Aortic smooth muscle cell (primary cell): ENCODE measurements around the gene DDX60. TPM values are rescaled to one million over a fixed set of nuclear protein-coding genes. Genes with fewer than 3 reads are reported as not detected.

Experiments used
- total RNA-seq: library from RNA; depleted of rRNA; stranded (reverse); fragments of >200 nt; gene quantifications from 2 replicates; pipeline ENCODE4 v1.2.3, GENCODE V29; 2014

DDX60 gene, protein sequence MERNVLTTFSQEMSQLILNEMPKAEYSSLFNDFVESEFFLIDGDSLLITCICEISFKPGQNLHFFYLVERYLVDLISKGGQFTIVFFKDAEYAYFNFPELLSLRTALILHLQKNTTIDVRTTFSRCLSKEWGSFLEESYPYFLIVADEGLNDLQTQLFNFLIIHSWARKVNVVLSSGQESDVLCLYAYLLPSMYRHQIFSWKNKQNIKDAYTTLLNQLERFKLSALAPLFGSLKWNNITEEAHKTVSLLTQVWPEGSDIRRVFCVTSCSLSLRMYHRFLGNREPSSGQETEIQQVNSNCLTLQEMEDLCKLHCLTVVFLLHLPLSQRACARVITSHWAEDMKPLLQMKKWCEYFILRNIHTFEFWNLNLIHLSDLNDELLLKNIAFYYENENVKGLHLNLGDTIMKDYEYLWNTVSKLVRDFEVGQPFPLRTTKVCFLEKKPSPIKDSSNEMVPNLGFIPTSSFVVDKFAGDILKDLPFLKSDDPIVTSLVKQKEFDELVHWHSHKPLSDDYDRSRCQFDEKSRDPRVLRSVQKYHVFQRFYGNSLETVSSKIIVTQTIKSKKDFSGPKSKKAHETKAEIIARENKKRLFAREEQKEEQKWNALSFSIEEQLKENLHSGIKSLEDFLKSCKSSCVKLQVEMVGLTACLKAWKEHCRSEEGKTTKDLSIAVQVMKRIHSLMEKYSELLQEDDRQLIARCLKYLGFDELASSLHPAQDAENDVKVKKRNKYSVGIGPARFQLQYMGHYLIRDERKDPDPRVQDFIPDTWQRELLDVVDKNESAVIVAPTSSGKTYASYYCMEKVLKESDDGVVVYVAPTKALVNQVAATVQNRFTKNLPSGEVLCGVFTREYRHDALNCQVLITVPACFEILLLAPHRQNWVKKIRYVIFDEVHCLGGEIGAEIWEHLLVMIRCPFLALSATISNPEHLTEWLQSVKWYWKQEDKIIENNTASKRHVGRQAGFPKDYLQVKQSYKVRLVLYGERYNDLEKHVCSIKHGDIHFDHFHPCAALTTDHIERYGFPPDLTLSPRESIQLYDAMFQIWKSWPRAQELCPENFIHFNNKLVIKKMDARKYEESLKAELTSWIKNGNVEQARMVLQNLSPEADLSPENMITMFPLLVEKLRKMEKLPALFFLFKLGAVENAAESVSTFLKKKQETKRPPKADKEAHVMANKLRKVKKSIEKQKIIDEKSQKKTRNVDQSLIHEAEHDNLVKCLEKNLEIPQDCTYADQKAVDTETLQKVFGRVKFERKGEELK (N-terminal part only)
- total RNA-seq: 21.5 and 23.4 TPM in 2 replicates

DNA sequence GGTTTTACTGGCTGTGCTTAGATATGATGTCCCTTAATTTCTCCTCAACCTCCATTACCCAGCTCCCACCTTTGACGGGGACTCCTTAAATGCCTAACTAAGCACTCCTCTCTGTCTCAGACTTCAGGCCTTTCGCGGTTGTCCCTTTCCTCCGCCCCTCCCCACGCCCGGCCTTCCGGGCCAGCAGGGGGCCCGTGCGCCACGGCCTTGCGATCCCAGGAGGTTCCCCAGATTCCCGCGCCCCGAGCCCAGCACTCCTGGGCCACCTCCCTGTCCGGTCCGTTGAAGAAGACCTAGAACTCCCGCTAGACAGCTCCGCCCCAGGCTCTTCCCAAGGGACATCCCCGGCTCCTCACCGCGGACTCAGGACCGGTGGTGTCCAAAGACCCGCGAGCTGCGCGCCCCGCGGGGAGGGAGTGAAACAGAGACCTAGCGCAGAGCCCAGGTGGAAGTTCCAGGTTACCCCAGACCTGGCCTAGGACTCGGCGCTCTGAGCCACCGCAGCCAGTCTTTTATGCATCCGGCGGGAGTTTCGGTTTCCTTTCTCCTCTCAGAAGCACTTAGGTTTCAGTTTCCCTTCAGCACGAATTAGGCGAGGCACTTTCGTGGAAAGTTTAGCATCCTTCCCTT, at the start of gene DDX60:
Gene DDX60 (minus strand): TSS at position 487 of the 630 bp plus-strand sequence. CDS start 7,493 bp downstream, outside the sequence.

Other genes with a start within 250 kb of the DDX60 start
- 6.5 and 15.9 TPM in 2 replicates for gene ANXA10, start 226.2 kb downstream of the DDX60 start, total RNA-seq
- gene DDX60L, start 161.7 kb upstream of the DDX60 start, total RNA-seq: 6.5 and 8.7 TPM in 2 replicates
- 39.8 and 87.2 TPM in 2 replicates for gene PALLD, start 178.3 kb upstream of the DDX60 start, total RNA-seq